Measurements from ENCODE around the gene RNF17. TPM values are rescaled to one million over a fixed set of nuclear protein-coding genes. Genes with fewer than 3 reads are reported as not detected.

Gene RNF17
- total and polyA plus RNA-seq, 2 experiments from 2014 or later, result not detected

GRCh38 chr13:24741791-24742190 is 22.2 kb upstream of the RNF17 start:
- H3K27ac ChIP-seq, result no peak overlapping the region
- H3K9me3 ChIP-seq (ENCODE audit: low read depth), result no peaks in the 10 kb centered on the region
- no peaks in the 10 kb centered on the region for H3K36me3 ChIP-seq
- no peaks in the 10 kb centered on the region for H3K4me1 ChIP-seq (ENCODE audit: low read depth)
- H3K4me3 ChIP-seq, result no peak overlapping the region
- H3K27me3 ChIP-seq, result peaks cover 43% of the 10 kb centered on the region
- TF ChIP-seq CTCF (IDR thresholded peaks at IDR 0.05; ENCODE audit: low read depth, low read length), result no peak
- no peak for DNase-seq (ENCODE audit: low read depth in 1 of 2, low spot score in 1 of 2)

- no peaks in the 10 kb centered on the region for H3K36me3 ChIP-seq
- no peaks in the 10 kb centered on the region for H3K4me1 ChIP-seq (ENCODE audit: low read depth)
- no peaks in the 10 kb centered on the region for H3K9me3 ChIP-seq (ENCODE audit: low read depth)
- H3K27ac ChIP-seq, result no peak overlapping the region
- H3K4me3 ChIP-seq, result no peak overlapping the region
- H3K27me3 ChIP-seq, result peaks cover 48% of the 10 kb centered on the region
- no peak for TF ChIP-seq CTCF (IDR thresholded peaks at IDR 0.05; ENCODE audit: low read depth, low read length)
- DNase-seq (ENCODE audit: low read depth in 1 of 2, low spot score in 1 of 2), result peak in 1 of 2 donors; percentile 78
These were observed 21.7 kb upstream of the RNF17 start for GRCh38 chr13:24742294-24742693.

- TF ChIP-seq CTCF (IDR thresholded peaks at IDR 0.05; ENCODE audit: low read depth, low read length), result no peak
- peaks cover 55% of the 10 kb centered on the region for H3K27me3 ChIP-seq
- H3K27ac ChIP-seq, result no peak overlapping the region
- no peaks in the 10 kb centered on the region for H3K4me1 ChIP-seq (ENCODE audit: low read depth)
- no peak overlapping the region for H3K4me3 ChIP-seq
- no peaks in the 10 kb centered on the region for H3K36me3 ChIP-seq
- H3K9me3 ChIP-seq (ENCODE audit: low read depth), result no peaks in the 10 kb centered on the region
- no peak for DNase-seq (ENCODE audit: low read depth in 1 of 2, low spot score in 1 of 2)
These were observed 21.0 kb upstream of the RNF17 start for GRCh38 chr13:24742977-24743376.

GRCh38 chr13:24744247-24744646 is 19.7 kb upstream of the RNF17 start:
- no peaks in the 10 kb centered on the region for H3K9me3 ChIP-seq (ENCODE audit: low read depth)
- peaks cover 67% of the 10 kb centered on the region for H3K27me3 ChIP-seq
- H3K4me3 ChIP-seq, result no peak overlapping the region
- no peaks in the 10 kb centered on the region for H3K36me3 ChIP-seq
- no peaks in the 10 kb centered on the region for H3K4me1 ChIP-seq (ENCODE audit: low read depth)
- TF ChIP-seq CTCF (IDR thresholded peaks at IDR 0.05; ENCODE audit: low read depth, low read length), result no peak
- DNase-seq (ENCODE audit: low read depth in 1 of 2, low spot score in 1 of 2), result no peak
- H3K27ac ChIP-seq, result no peak overlapping the region

- H3K27ac ChIP-seq, result no peak overlapping the region
- no peaks in the 10 kb centered on the region for H3K4me1 ChIP-seq (ENCODE audit: low read depth)
- no peaks in the 10 kb centered on the region for H3K9me3 ChIP-seq (ENCODE audit: low read depth)
- no peak for DNase-seq (ENCODE audit: low read depth in 1 of 2, low spot score in 1 of 2)
- H3K36me3 ChIP-seq, result no peaks in the 10 kb centered on the region
- TF ChIP-seq CTCF (IDR thresholded peaks at IDR 0.05; ENCODE audit: low read depth, low read length), result no peak
- H3K4me3 ChIP-seq, result no peak overlapping the region
- peaks cover 78% of the 10 kb centered on the region for H3K27me3 ChIP-seq
These were observed 18.5 kb upstream of the RNF17 start for GRCh38 chr13:24745516-24745860.

All from cardiac muscle cell (in vitro differentiated cells and primary cell).